Chondrocyte (in vitro differentiated cells): Measurements from ENCODE around the gene ZCCHC2. TPM values are rescaled to one million over a fixed set of nuclear protein-coding genes. Genes with fewer than 3 reads are reported as not detected.

Source experiments
- DNase-seq: peaks from one replicate; pipeline ENCODE4 v3.0.0; 2021; ENCODE audit warnings: mixed read lengths, low spot score
- H3K27ac Mint-ChIP-seq: one replicate; pipeline ENCODE4 v1.8.0; 2021; ENCODE audit warnings: mild to moderate bottlenecking, moderate library complexity, mixed read lengths; ENCODE audit not compliant: unreplicated experiment
- H3K27me3 Mint-ChIP-seq: 2 replicates; pipeline ENCODE4 v1.8.0; 2021; ENCODE audit warnings: low read depth, mixed read lengths
- H3K36me3 Mint-ChIP-seq: 2 replicates; pipeline ENCODE4 v1.8.0; 2021; ENCODE audit warnings: low read depth, mixed read lengths
- H3K4me1 Mint-ChIP-seq: 2 replicates; pipeline ENCODE4 v1.8.0; 2021; ENCODE audit warnings: low read depth, mild to moderate bottlenecking, mixed read lengths
- H3K4me3 Mint-ChIP-seq: one replicate; pipeline ENCODE4 v1.8.0; 2021; ENCODE audit warnings: mild to moderate bottlenecking, moderate library complexity, mixed read lengths; ENCODE audit not compliant: unreplicated experiment
- H3K9me3 Mint-ChIP-seq: 2 replicates; pipeline ENCODE4 v1.8.0; 2021; ENCODE audit warnings: low read depth, mixed read lengths
- CTCF ChIP-seq: fragments of 200-600 bp; sonication (generic); IDR thresholded peaks from 2 replicates; pipeline ENCODE4 v1.5.0; 2021; ENCODE audit warnings: antibody characterized with exemption, mild to moderate bottlenecking, moderate library complexity
- total RNA-seq: library from RNA; stranded (reverse); gene quantifications from 3 replicates; pipeline ENCODE4 v1.2.1, GENCODE V29; 2021

Gene ZCCHC2
- total RNA-seq, 1 donor from 2014 or later, result 12.6 TPM

DNA sequence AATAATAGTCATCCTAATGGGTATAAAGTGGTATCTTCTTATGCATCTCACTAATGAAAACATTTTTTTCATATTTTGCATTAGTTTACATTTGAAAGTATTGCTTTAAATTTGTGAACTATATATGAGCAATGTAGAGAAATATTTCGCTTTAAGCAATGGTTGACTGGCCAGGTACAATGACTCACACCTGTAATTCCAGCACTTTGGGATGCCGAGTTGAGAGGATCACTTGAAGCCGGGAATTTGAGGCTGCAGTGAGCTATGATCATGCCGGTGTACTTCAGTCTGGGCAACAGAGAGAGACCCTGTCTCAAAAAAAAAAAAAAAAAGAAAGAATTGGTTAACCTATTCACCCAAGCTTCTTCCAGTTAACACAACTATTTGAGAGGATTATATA, 15.1 kb downstream of the ZCCHC2 start:
- H3K27me3 Mint-ChIP-seq, result no peaks in the 10 kb centered on the region
- H3K27ac Mint-ChIP-seq, result no peak overlapping the region
- H3K9me3 Mint-ChIP-seq, result no peaks in the 10 kb centered on the region
- peaks cover 7% of the 10 kb centered on the region for H3K36me3 Mint-ChIP-seq
- H3K4me1 Mint-ChIP-seq, result peaks cover 3% of the 10 kb centered on the region
- no peak overlapping the region for H3K4me3 Mint-ChIP-seq
- no peak for TF ChIP-seq CTCF
- DNase-seq, result no peak

GRCh38 chr18:62538881-62539280, 16.1 kb downstream of the ZCCHC2 start:
- H3K4me1 Mint-ChIP-seq, result peaks cover 3% of the 10 kb centered on the region
- no peaks in the 10 kb centered on the region for H3K27me3 Mint-ChIP-seq
- no peak for TF ChIP-seq CTCF
- no peak overlapping the region for H3K4me3 Mint-ChIP-seq
- no peak overlapping the region for H3K27ac Mint-ChIP-seq
- no peak for DNase-seq
- H3K36me3 Mint-ChIP-seq, result peaks cover 15% of the 10 kb centered on the region
- H3K9me3 Mint-ChIP-seq, result no peaks in the 10 kb centered on the region

DNA sequence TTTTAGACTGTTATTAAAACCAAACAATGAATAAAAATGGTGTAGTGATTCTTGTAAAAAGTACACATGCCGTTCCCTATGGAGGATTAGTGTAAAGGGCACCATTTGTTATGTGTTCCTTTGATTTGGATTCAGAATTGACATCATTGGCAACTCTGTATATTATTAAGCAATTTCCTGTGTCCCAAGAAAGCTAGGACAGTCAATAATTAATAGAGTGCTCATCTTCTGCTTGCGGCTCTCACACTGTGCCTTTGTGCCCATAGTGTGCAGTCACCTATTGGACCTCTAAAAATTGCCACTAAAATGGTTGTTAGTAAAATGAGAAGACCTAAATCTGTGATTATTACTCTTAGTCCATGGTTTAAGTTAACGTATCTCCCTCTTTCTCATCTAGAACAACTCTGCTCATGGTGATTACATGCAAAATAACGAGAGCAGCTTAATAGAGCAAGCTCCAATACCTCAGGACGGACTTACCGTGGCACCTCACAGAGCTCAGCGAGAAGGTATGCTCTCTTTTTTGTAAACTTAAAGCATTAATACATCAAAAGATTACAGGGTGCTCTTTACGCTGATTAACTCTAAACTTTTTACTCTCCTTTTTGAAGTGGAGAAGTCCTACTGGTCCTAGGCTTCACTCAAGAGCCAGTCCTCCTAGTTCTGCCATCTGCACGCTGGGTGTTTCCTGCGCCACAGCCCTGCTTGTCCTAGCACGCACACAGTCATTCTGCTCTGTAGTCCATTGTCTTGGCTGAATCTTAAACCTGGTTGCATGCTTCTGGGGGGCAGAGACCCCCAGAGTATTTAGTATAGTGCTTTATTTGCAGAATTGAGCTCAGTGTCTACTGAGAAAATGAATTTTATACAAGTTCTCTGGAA, 16.7 kb downstream of the ZCCHC2 start:
- TF ChIP-seq CTCF, result no peak

DNA sequence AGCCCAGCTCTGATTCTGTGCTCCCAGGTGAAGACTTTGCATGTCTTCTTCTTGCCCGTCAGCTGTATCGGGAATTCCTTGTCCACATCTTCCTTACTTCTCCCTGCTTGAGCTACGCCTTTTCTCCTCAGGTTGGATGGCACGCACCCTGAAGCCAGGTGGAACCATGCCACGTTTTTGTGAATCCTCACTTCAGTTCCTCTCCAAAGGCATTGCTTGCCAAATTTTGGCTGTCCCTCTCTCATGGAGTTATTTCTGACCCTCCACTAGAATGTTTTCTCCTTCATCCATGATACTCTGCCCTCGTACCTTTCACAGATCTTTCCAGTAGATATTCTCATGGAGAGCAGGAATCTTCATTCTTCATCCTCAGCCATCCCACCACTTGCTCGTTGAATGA, 20.2 kb downstream of the ZCCHC2 start:
- Mint-ChIP-seq H3K27ac (no peak overlapping the region), H3K9me3 (no peaks in the 10 kb centered on the region), H3K36me3 (peaks cover 25% of the 10 kb centered on the region), H3K4me1 (no peaks in the 10 kb centered on the region), H3K27me3 (no peaks in the 10 kb centered on the region), H3K4me3 (no peak overlapping the region)
- no peak for DNase-seq
- no peak for TF ChIP-seq CTCF

More for the DNA sequence above, 16.7 kb downstream of the ZCCHC2 start:
- no peaks in the 10 kb centered on the region for H3K27me3 Mint-ChIP-seq
- H3K4me3 Mint-ChIP-seq, result no peak overlapping the region
- no peaks in the 10 kb centered on the region for H3K9me3 Mint-ChIP-seq
- H3K4me1 Mint-ChIP-seq, result peaks cover 3% of the 10 kb centered on the region
- H3K27ac Mint-ChIP-seq, result no peak overlapping the region
- H3K36me3 Mint-ChIP-seq, result peaks cover 15% of the 10 kb centered on the region
- no peak for DNase-seq

DNA sequence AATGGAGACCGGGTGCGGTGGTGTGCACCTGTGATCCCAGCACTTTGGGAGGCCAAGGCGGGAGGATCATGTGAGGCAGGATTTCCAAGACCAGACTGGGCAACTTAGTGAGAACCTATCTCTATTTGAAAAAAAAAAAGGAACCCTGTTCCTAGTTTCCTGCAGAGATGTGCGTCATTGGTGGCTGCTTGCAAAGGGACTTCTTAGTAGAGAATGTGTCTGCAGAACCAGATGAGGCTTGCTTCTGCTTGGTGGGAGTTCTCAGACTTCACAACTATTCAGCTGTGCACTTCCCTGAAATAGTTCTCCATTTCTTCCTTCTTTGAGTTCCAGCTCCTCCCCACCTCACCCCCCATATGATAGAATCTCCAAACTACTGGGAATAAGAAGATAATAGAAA, 22.3 kb downstream of the ZCCHC2 start:
- H3K9me3 Mint-ChIP-seq, result no peaks in the 10 kb centered on the region
- no peak overlapping the region for H3K4me3 Mint-ChIP-seq
- no peak for DNase-seq
- H3K27ac Mint-ChIP-seq, result no peak overlapping the region
- H3K27me3 Mint-ChIP-seq, result no peaks in the 10 kb centered on the region
- no peaks in the 10 kb centered on the region for H3K4me1 Mint-ChIP-seq
- peaks cover 27% of the 10 kb centered on the region for H3K36me3 Mint-ChIP-seq
- no peak for TF ChIP-seq CTCF
